IMR-90 (cell line): ENCODE data around the gene RUNX1. TPM values are rescaled to one million over a fixed set of nuclear protein-coding genes. Genes with fewer than 3 reads are reported as not detected.

ENCODE experiments used
- ATAC-seq: fragments of 200-7000 bp; cut with Tn5 transposase; 2 replicates; pipeline ENCODE4 v1.9.1; 2020; ENCODE audit warnings: low read depth, mild to moderate bottlenecking, moderate library complexity
- BruUV-seq: library from RNA; stranded (reverse); fragments of 400-500 nt; replicated peaks from 2 replicates; lab custom pipeline; 2021; lab: Mats Ljungman, UMichigan
- CTCF ChIA-PET: fragments of 300-600 bp; formaldehyde crosslinking; extraction: SDS; loops from one replicate; lab custom pipeline; 2021; ENCODE audit warnings: antibody characterized with exemption; lab: Yijun Ruan, JAX
- POLR2A ChIA-PET: fragments of 300-600 bp; sonication (Branson Sonifier 250); formaldehyde crosslinking; loops from one replicate; lab custom pipeline; 2022; ENCODE audit warnings: antibody characterized with exemption; ENCODE audit not compliant: unreplicated experiment; lab: Charles Lee
- DNase-seq: peaks from one replicate; pipeline ENCODE4 v3.0.0; 2013
- H2AFZ ChIP-seq: replicated peaks from 2 replicates; pipeline ENCODE3; 2013; ENCODE audit warnings: low read length, mild to moderate bottlenecking; ENCODE audit not compliant: poor library complexity
- H2AK5ac ChIP-seq: 2 replicates; pipeline ENCODE4 v1.6.1; 2013; ENCODE audit warnings: low read depth, low read length, inconsistent platforms
- H2AK9ac ChIP-seq: replicated peaks from 2 replicates; pipeline ENCODE3; 2013; ENCODE audit warnings: mild to moderate bottlenecking, low read depth, low read length, moderate library complexity; ENCODE audit not compliant: poor library complexity
- H2BK120ac ChIP-seq: 2 replicates; pipeline ENCODE4 v1.6.1; 2013; ENCODE audit warnings: low read depth, low read length, inconsistent platforms
- H2BK15ac ChIP-seq: 3 replicates; pipeline ENCODE4 v1.6.1; 2013; ENCODE audit warnings: low read depth, low read length, inconsistent platforms
- H2BK20ac ChIP-seq: 2 replicates; pipeline ENCODE4 v1.6.1; 2013; ENCODE audit warnings: low read depth, mild to moderate bottlenecking, inconsistent platforms, low read length, moderate library complexity
- H2BK5ac ChIP-seq: 2 replicates; pipeline ENCODE4 v1.6.1; 2013; ENCODE audit warnings: mild to moderate bottlenecking, low read depth, low read length, inconsistent platforms; ENCODE audit not compliant: poor library complexity, severe bottlenecking
- H3K14ac ChIP-seq: replicated peaks from 2 replicates; pipeline ENCODE4 v1.6.1; 2013; ENCODE audit warnings: low read depth, low read length, inconsistent platforms
- H3K18ac ChIP-seq: 2 replicates; pipeline ENCODE4 v1.6.1; 2013; ENCODE audit warnings: low read depth, low read length, control low read depth
- H3K23ac ChIP-seq: 2 replicates; pipeline ENCODE4 v1.6.1; 2013; ENCODE audit warnings: low read depth, low read length, inconsistent platforms
- H3K27ac ChIP-seq: 2 replicates; pipeline ENCODE4 v1.5.1; 2013; ENCODE audit warnings: mild to moderate bottlenecking, control low read depth, low read length; ENCODE audit not compliant: insufficient read depth
- H3K27me3 ChIP-seq: 2 replicates; pipeline ENCODE4 v1.6.1; 2013; ENCODE audit warnings: low read length; ENCODE audit not compliant: control insufficient read depth, insufficient read depth
- H3K36me3 ChIP-seq: 2 replicates; pipeline ENCODE4 v1.6.1; 2013; ENCODE audit warnings: low read length, mixed read lengths; ENCODE audit not compliant: control insufficient read depth, insufficient read depth
- H3K4ac ChIP-seq: 2 replicates; pipeline ENCODE4 v1.6.1; 2013; ENCODE audit warnings: low read depth, low read length, inconsistent platforms
- H3K4me1 ChIP-seq: 2 replicates; pipeline ENCODE4 v1.6.1; 2013; ENCODE audit warnings: low read length, mixed read lengths; ENCODE audit not compliant: control insufficient read depth, insufficient read depth
- H3K4me2 ChIP-seq: 2 replicates; pipeline ENCODE4 v1.6.1; 2013; ENCODE audit warnings: low read depth, mild to moderate bottlenecking, control low read depth, low read length, moderate library complexity
- H3K4me3 ChIP-seq: 2 replicates; pipeline ENCODE4 v1.5.1; 2013; ENCODE audit warnings: low read depth, mild to moderate bottlenecking, control low read depth, low read length, moderate library complexity; ENCODE audit not compliant: insufficient read depth
- H3K56ac ChIP-seq: 2 replicates; pipeline ENCODE4 v1.6.1; 2013; ENCODE audit warnings: low read length, inconsistent platforms; ENCODE audit not compliant: insufficient read depth; ENCODE audit errors: extremely low read depth
- H3K79me1 ChIP-seq, 2 experiments: 2 replicates each; pipeline ENCODE4 v1.6.1; 2013; ENCODE audit warnings: low read length in 2 of 2, inconsistent platforms in 1 of 2, low read depth in 1 of 2
- H3K9ac ChIP-seq: 2 replicates; pipeline ENCODE4 v1.6.1; 2013; ENCODE audit warnings: low read depth, low read length, control low read depth
- H3K9me1 ChIP-seq: 2 replicates; pipeline ENCODE4 v1.6.1; 2013; ENCODE audit warnings: low read length, inconsistent platforms; ENCODE audit not compliant: insufficient read depth
- H3K9me3 ChIP-seq: 2 replicates; pipeline ENCODE4 v1.6.1; 2013; ENCODE audit warnings: low read length; ENCODE audit not compliant: control insufficient read depth, insufficient read depth
- H4K20me1 ChIP-seq: 2 replicates; pipeline ENCODE4 v1.6.1; 2013; ENCODE audit warnings: low read length, inconsistent platforms; ENCODE audit not compliant: insufficient read depth
- H4K5ac ChIP-seq: 2 replicates; pipeline ENCODE4 v1.6.1; 2013; ENCODE audit warnings: mild to moderate bottlenecking, low read depth, low read length, control low read depth
- H4K8ac ChIP-seq, 2 experiments: 2 replicates each; pipeline ENCODE4 v1.6.1; 2013; ENCODE audit warnings: low read depth in 2 of 2, low read length in 2 of 2, control low read depth in 1 of 2, inconsistent platforms in 1 of 2
- H4K91ac ChIP-seq: 2 replicates; pipeline ENCODE4 v1.6.1; 2013; ENCODE audit warnings: low read depth, low read length, inconsistent platforms; ENCODE audit not compliant: insufficient read depth
- CEBPB ChIP-seq: IDR thresholded peaks from 2 replicates; pipeline ENCODE4 v1.6.1; 2012; ENCODE audit warnings: low read depth, low read length, improper control_type of control experiment
- MAFK ChIP-seq: IDR thresholded peaks from 2 replicates; pipeline ENCODE4 v1.6.1; 2012; ENCODE audit warnings: low read depth, low read length, improper control_type of control experiment
- WGBS, 2 experiments: methylation state at CpG; one replicate each; pipeline versions ENCODE4 v1.1.5 to v1.1.7; 2013; ENCODE audit warnings: missing lambda C conversion rate in 2 of 2; ENCODE audit not compliant: insufficient read length in 1 of 2; ENCODE audit errors: extremely low coverage in 2 of 2; 5-methylcytosine and 5-hydroxymethylcytosine counted together
- dilution Hi-C: fragments of 300-500 bp; cut with HindIII; formaldehyde crosslinking; loops from one replicate; pipeline ENCODE4 v1.14.3; 2018; ENCODE audit warnings: low sequenced_read_pairs; ENCODE audit not compliant: unreplicated experiment
- in situ Hi-C: fragments of 300-500 bp; cut with MboI; formaldehyde crosslinking; loops from 3 replicates; pipeline ENCODE4 v1.14.3; 2019; ENCODE audit warnings: low sequenced_read_pairs, inconsistent platforms, mixed read lengths
- intact Hi-C: fragments of 100-400 bp; cut with micrococcal nuclease; formaldehyde crosslinking; loops from 2 replicates; pipeline ENCODE4 v1.10.0; 2022
- polyA plus RNA-seq, 3 experiments: library from polyadenylated mRNA; depleted of rRNA; stranded (reverse); fragments of >200 nt; gene quantifications; 2 replicates each; pipeline ENCODE4 v1.2.3, GENCODE V29; 2012; ENCODE audit warnings: low replicate concordance in 1 of 3
- total RNA-seq: library from RNA; depleted of rRNA; stranded (reverse); fragments of >200 nt; gene quantifications from 2 replicates; pipeline ENCODE4 v1.2.3, GENCODE V29; 2012

The RUNX1 gene
- total and polyA plus RNA-seq, 2 of the 4 experiments (the other 2 are of a cell fraction) = 34.5 to 56.5 TPM

GRCh38 chr21:35075546-35075945 is 26.4 kb upstream of the RUNX1 start:
- Histone ChIP-seq H2BK15ac (0 out of 3 replicates have a peak overlapping the region, but pooled peaks have one; percentile 8), H3K56ac (no peak overlapping the region), H3K4ac (peak overlapping the region; percentile 50; the same call in 1 of the 2 replicates), H3K23ac (no peak overlapping the region), H3K14ac (0 out of 2 replicates have a peak overlapping the region, but pooled peaks have one; percentile 79), H2AK9ac (no peak overlapping the region), H4K8ac (no peak overlapping the region; a peak in 1 of 4 replicates), H2BK120ac (peak overlapping the region; percentile 79; the same call in 1 of the 2 replicates), H4K91ac (no peak overlapping the region), H3K4me2 (no peak overlapping the region), H3K4me1 (peaks cover 15% of the 10 kb centered on the region), H2BK5ac (no peak overlapping the region), H3K79me1 (no peaks in the 10 kb centered on the region; a peak in 1 of 4 replicates), H2AFZ (peak overlapping the region; percentile 79), H3K27me3 (no peaks in the 10 kb centered on the region), H2BK20ac (peak overlapping the region; percentile 69; the same call in 1 of the 2 replicates), H3K4me3 (no peak overlapping the region), H3K36me3 (no peaks in the 10 kb centered on the region), H3K27ac (no peak overlapping the region), H3K9me1 (peaks cover 14% of the 10 kb centered on the region), H4K5ac (no peak overlapping the region), H3K9me3 (peaks cover 5% of the 10 kb centered on the region; the same call in 1 of the 2 replicates), H3K18ac (no peak overlapping the region), H3K9ac (no peak overlapping the region), H4K20me1 (no peaks in the 10 kb centered on the region), H2AK5ac (peak overlapping the region; percentile 10; the same call in 1 of the 2 replicates)
- ATAC-seq = peak; percentile 57
- intact Hi-C loops = no loop called here
- CTCF ChIA-PET = interaction anchor here (1.3 kb wide), 1 partner anchor 9 kb away, joined by 4 read pairs; no protein-coding TSS in a partner anchor
- DNase-seq = peak; percentile 82
- TF ChIP-seq MAFK = no peak
- peak; percentile 31; the same call in 1 of the 2 replicates for TF ChIP-seq CEBPB
- BruUV-seq = no TSS peak
- dilution Hi-C loops = no loop called here
- POLR2A ChIA-PET = interaction anchor here (0.6 kb wide), 1 partner anchor 957 kb away, joined by 6 read pairs; no protein-coding TSS in a partner anchor
- no CpG with 5 or more reads among the region's 6 CpGs for WGBS, 2 experiments
- in situ Hi-C loops = no loop called here
